Fibroblast of mammary gland (primary cell): ENCODE measurements around the gene AFAP1.

Experiments
- DNase-seq: peaks from one replicate; pipeline ENCODE4 v3.0.0-alpha.2; 2010; ENCODE audit warnings: low read depth
- H3K4me3 ChIP-seq: 2 replicates; pipeline ENCODE4 v1.5.1; 2011; ENCODE audit warnings: low read depth, mild to moderate bottlenecking, low read length, moderate library complexity; ENCODE audit not compliant: control insufficient read depth
- TF ChIP-seq, protein P1 (sequence below): conservative IDR thresholded peaks from 2 replicates; pipeline ENCODE4 v1.5.1; 2011; ENCODE audit warnings: low read depth, low read length, inconsistent platforms; ENCODE audit not compliant: control insufficient read depth, insufficient read depth

The AFAP1 gene

DNA sequence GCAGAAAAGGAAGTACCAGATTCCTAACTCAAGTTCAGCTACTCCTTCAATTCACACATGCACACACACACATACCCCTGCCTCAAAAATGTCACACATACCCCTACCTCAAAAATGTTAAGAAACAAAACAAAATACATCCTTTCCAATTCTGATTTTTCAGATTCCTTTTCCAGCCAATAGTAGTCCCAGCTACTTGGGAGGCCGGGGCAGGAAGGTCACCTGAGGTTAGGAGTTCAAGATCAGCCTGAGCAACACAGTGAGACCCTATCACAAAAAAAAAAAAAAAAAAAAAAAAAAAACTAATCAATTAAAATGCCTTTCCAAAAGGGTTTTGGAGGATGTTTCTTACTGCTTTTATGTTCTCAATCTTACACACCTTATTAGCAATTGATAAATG lies 138.0 kb downstream of the AFAP1 start:
- no peak for DNase-seq
- H3K4me3 ChIP-seq, result no peak overlapping the region
- TF ChIP-seq, protein P1, sequence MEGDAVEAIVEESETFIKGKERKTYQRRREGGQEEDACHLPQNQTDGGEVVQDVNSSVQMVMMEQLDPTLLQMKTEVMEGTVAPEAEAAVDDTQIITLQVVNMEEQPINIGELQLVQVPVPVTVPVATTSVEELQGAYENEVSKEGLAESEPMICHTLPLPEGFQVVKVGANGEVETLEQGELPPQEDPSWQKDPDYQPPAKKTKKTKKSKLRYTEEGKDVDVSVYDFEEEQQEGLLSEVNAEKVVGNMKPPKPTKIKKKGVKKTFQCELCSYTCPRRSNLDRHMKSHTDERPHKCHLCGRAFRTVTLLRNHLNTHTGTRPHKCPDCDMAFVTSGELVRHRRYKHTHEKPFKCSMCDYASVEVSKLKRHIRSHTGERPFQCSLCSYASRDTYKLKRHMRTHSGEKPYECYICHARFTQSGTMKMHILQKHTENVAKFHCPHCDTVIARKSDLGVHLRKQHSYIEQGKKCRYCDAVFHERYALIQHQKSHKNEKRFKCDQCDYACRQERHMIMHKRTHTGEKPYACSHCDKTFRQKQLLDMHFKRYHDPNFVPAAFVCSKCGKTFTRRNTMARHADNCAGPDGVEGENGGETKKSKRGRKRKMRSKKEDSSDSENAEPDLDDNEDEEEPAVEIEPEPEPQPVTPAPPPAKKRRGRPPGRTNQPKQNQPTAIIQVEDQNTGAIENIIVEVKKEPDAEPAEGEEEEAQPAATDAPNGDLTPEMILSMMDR, result no peak

GRCh38 chr4:7801001-7801400 lies 138.7 kb downstream of the AFAP1 start:
- DNase-seq, result no peak
- TF ChIP-seq, protein P1, result no peak
- no peak overlapping the region for H3K4me3 ChIP-seq

DNA sequence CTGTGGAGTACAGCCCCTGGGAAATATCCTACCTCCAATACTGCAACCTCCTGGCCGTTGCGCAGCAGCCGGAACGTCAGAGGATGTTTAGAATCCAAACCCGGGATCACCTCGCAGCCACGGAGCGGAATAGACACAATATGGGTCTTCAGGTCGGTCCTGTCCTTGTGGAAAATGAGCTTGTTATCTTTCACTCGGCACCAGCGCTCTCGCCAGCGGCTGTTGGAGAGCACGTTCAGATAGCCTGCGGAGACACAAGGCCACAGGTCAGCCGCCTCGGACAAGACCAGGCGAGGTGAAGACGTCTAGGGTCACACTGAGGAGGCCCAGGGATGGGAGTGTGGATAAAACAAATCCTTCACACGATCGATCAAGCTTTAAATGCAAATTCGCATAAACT lies 139.3 kb downstream of the AFAP1 start:
- TF ChIP-seq, protein P1, result no peak
- no peak overlapping the region for H3K4me3 ChIP-seq
- no peak for DNase-seq

- no peak overlapping the region for H3K4me3 ChIP-seq
- TF ChIP-seq, protein P1, result no peak
- DNase-seq, result no peak
Observed at GRCh38 chr4:7799736-7800135, 139.9 kb downstream of the AFAP1 start.

- TF ChIP-seq, protein P1, result no peak
- DNase-seq, result no peak
- no peak overlapping the region for H3K4me3 ChIP-seq
Observed at GRCh38 chr4:7799306-7799705, 140.4 kb downstream of the AFAP1 start.

GRCh38 chr4:7798178-7798995 lies 141.3 kb downstream of the AFAP1 start:
- TF ChIP-seq, protein P1, result no peak
- no peak overlapping the region for H3K4me3 ChIP-seq
- DNase-seq, result peak; percentile 66
